ENCODE measurements around the gene PIGH. TPM values are rescaled to one million over a fixed set of nuclear protein-coding genes. Genes with fewer than 3 reads are reported as not detected.
"Not testable (repeated sequence)": the region's sequence is repeated elsewhere in the genome, so short reads cannot be mapped to it uniquely, and the experiment has no call there.

Gene PIGH
- total RNA-seq, 1 donor from 2014 or later, result 24.2 TPM

DNA sequence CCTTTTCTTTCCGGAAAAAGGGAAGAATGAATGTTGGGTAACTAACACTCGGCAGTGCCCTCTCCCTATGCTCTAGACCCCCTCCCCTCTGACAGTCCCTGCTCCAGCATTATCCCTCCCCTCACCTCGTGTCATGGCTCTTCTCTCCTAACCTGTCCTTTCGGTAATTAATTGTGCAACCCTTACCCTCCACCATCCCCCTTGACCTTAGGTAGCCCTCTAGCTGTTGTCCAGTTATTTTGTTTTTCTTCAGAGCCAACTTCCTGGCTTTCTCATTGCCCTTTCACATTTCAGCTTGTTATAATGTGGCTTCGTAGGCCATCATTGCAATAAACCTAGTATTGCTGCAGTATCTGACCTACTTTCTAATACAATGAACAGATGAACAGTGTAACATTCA, 30.9 kb upstream of the PIGH start:
- H3K36me3 ChIP-seq, result no peaks in the 10 kb centered on the region
- ATAC-seq (no peak), DNase-seq (no peak)
- no peaks in the 10 kb centered on the region for H3K27me3 ChIP-seq
- intact Hi-C loops (cut with DNase I), result no loop called here
- no peak overlapping the region for H3K4me3 ChIP-seq
- H3K4me1 ChIP-seq, result no peaks in the 10 kb centered on the region
- H3K9me3 ChIP-seq, result no peaks in the 10 kb centered on the region
- H3K27ac ChIP-seq, result no peak overlapping the region
- TF ChIP-seq CTCF (IDR thresholded peaks at IDR 0.05), result no peak

- ATAC-seq (no peak), DNase-seq (no peak)
- intact Hi-C loops (cut with DNase I), result no loop called here
- Histone ChIP-seq H3K9me3 (no peaks in the 10 kb centered on the region), H3K27ac (no peak overlapping the region), H3K4me3 (no peak overlapping the region), H3K4me1 (no peaks in the 10 kb centered on the region), H3K27me3 (no peaks in the 10 kb centered on the region), H3K36me3 (no peaks in the 10 kb centered on the region)
- no peak for TF ChIP-seq CTCF (IDR thresholded peaks at IDR 0.05)
Measured at GRCh38 chr14:67630186-67630585, 30.1 kb upstream of the PIGH start.

- no peaks in the 10 kb centered on the region for H3K27me3 ChIP-seq
- DNase-seq, result no peak
- TF ChIP-seq CTCF (IDR thresholded peaks at IDR 0.05), result no peak
- H3K9me3 ChIP-seq, result no peaks in the 10 kb centered on the region
- peaks cover 3% of the 10 kb centered on the region for H3K4me1 ChIP-seq
- intact Hi-C loops (cut with DNase I), result no loop called here
- no peak overlapping the region for H3K27ac ChIP-seq
- no peak overlapping the region for H3K4me3 ChIP-seq
- H3K36me3 ChIP-seq, result no peaks in the 10 kb centered on the region
- ATAC-seq, result no peak
Measured at GRCh38 chr14:67627519-67627918, 27.5 kb upstream of the PIGH start.

DNA sequence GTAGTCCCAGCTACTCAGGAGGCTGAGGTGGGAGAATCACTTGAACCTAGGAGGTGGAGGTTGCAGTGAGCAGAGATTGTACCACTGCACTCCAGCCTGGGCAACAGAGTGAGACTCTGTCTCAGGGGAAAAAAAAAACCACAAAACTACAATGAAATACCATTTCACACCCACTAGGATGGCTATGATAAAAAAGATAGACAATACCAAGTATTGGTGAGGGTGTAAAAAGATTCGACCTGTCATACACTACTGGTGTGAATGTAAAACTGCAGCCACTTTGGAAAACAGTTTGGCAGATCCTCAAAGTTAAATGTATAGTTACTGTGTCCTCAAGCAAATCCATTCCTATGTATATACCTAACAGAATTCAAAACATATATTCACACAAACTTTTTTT, 26.1 kb upstream of the PIGH start:
- H3K4me3 ChIP-seq; DNase-seq; H3K36me3 ChIP-seq; H3K27me3 ChIP-seq; intact Hi-C loops (cut with DNase I); H3K9me3 ChIP-seq; H3K27ac ChIP-seq; ATAC-seq; H3K4me1 ChIP-seq: not testable (repeated sequence)

DNA sequence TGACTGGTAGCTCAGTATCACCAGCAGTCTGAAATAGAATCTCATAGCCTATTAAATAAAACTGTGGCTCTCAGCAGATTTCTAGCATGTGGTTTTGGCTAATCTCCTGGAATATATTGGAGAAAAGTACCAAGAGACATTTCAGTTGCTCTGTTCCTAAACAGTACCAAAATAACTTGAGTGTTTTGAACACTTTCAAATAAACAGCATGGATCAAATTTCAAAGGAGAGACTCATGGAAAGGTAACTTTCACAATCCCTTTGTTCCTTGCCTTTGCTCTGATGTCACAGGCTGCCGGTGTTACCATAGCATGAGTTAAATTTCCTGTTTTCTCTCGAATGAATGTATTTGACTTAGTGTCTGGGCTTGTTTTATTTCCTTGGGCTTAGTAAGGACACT, 23.0 kb upstream of the PIGH start:
- Histone ChIP-seq H3K36me3 (no peaks in the 10 kb centered on the region), H3K27me3 (no peaks in the 10 kb centered on the region), H3K9me3 (no peaks in the 10 kb centered on the region), H3K4me3 (no peak overlapping the region), H3K4me1 (peaks cover 16% of the 10 kb centered on the region), H3K27ac (peak overlapping the region; percentile 48)
- DNase-seq (no peak), ATAC-seq (no peak)
- intact Hi-C loops (cut with DNase I), result no loop called here
- TF ChIP-seq CTCF (IDR thresholded peaks at IDR 0.05), result no peak

GRCh38 chr14:67622675-67623074, 22.6 kb upstream of the PIGH start:
- TF ChIP-seq CTCF (IDR thresholded peaks at IDR 0.05), result no peak
- intact Hi-C loops (cut with DNase I), result no loop called here
- no peak for DNase-seq
- Histone ChIP-seq H3K27ac (peak overlapping the region; percentile 48), H3K27me3 (no peaks in the 10 kb centered on the region), H3K36me3 (no peaks in the 10 kb centered on the region), H3K4me3 (no peak overlapping the region), H3K9me3 (no peaks in the 10 kb centered on the region), H3K4me1 (peaks cover 16% of the 10 kb centered on the region)
- no peak for ATAC-seq
